ENCODE data around the gene IL12RB2.

DNA sequence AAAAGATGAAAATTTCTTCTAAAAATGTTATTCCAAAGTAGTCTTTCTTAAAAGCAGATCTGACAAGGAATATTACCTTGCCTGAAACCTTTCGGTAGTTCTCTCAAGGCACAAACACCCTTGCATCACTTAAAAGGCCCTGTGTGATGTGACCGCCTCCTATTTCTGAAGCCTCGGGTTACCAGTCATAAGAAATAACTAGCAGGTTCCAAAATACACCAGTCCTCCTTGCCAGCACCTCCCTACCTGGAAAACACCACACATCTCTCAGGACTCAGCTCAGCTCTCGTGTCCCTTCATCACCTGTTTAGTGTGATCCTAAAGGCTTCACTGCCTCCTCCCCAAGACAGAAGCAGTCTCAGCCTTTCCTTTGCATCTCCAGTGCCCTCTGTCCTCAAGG is 86.9 kb downstream of the IL12RB2 start:
- no peak for TF ChIP-seq EZH2 (IDR thresholded peaks at IDR 0.05; ENCODE audit: borderline replicate concordance, insufficient read depth, low read depth, low read length, poor library complexity, severe bottlenecking)
- TF ChIP-seq, protein P1, sequence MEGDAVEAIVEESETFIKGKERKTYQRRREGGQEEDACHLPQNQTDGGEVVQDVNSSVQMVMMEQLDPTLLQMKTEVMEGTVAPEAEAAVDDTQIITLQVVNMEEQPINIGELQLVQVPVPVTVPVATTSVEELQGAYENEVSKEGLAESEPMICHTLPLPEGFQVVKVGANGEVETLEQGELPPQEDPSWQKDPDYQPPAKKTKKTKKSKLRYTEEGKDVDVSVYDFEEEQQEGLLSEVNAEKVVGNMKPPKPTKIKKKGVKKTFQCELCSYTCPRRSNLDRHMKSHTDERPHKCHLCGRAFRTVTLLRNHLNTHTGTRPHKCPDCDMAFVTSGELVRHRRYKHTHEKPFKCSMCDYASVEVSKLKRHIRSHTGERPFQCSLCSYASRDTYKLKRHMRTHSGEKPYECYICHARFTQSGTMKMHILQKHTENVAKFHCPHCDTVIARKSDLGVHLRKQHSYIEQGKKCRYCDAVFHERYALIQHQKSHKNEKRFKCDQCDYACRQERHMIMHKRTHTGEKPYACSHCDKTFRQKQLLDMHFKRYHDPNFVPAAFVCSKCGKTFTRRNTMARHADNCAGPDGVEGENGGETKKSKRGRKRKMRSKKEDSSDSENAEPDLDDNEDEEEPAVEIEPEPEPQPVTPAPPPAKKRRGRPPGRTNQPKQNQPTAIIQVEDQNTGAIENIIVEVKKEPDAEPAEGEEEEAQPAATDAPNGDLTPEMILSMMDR (IDR thresholded peaks at IDR 0.05), result no peak
